Tibial artery (tissue), 4 donors: Measurements from ENCODE around the gene IL21R.

ENCODE experiments used
- DNase-seq, 2 donors: peaks; one replicate each; pipeline ENCODE4 v3.0.0-alpha.2; 2019
- H3K27ac ChIP-seq, 2 donors: fragments of 200-600 bp; sonication (generic) in 1 of 2; 1 replicate in 1 of 2; 2 replicates in 1 of 2; pipeline ENCODE4 v1.5.1; 2018 to 2019; ENCODE audit warnings: mild to moderate bottlenecking in 1 of 2
- H3K27me3 ChIP-seq, 2 donors: fragments of 200-600 bp; sonication (generic) in 1 of 2; one replicate each; pipeline versions ENCODE4 v1.5.1 to v1.6.0; 2016 to 2019
- H3K36me3 ChIP-seq, 3 donors: fragments of 200-600 bp; sonication (generic) in 2 of 3; one replicate each; pipeline ENCODE4 v1.5.1; 2016 to 2019; ENCODE audit warnings: mild to moderate bottlenecking in 2 of 3
- H3K4me1 ChIP-seq, 4 donors: fragments of 200-600 bp; sonication (generic) in 2 of 4; 1 replicate in 3 of 4; 2 replicates in 1 of 4; pipeline ENCODE4 v1.5.1; 2016 to 2019
- H3K4me3 ChIP-seq, 2 donors: fragments of 200-600 bp; sonication (generic) in 1 of 2; 1 replicate in 1 of 2; 2 replicates in 1 of 2; pipeline ENCODE4 v1.5.1; 2018 to 2019; ENCODE audit warnings: mild to moderate bottlenecking in 2 of 2
- H3K9me3 ChIP-seq, 3 donors: fragments of 200-600 bp; sonication (generic) in 1 of 3; one replicate each; pipeline ENCODE4 v1.5.1; 2016 to 2019
- CTCF ChIP-seq, 2 experiments: fragments of 200-600 bp in 1 of 2; fragments of 450-650 bp in 1 of 2; IDR thresholded peaks; one replicate each; pipeline ENCODE4 v1.5.1; 2017 to 2019; ENCODE audit warnings: antibody characterized with exemption in 2 of 2, mild to moderate bottlenecking in 1 of 2, moderate library complexity in 1 of 2
- intact Hi-C: fragments of 100-400 bp; cut with DNase I; formaldehyde crosslinking; loops from one replicate; pipeline ENCODE4 v1.15.0; 2023; ENCODE audit warnings: low total_unique reads

The IL21R gene

GRCh38 chr16:27359615-27360014 lies 42.4 kb upstream of the IL21R start:
- Histone ChIP-seq H3K4me1 (peaks cover 0 to 6% (median 2%) of the 10 kb centered on the region in 4 donors), H3K4me3 (no peak overlapping the region), H3K9me3 (no peaks in the 10 kb centered on the region), H3K36me3 (peaks cover 60 to 92% (median 91%) of the 10 kb centered on the region in 3 donors), H3K27ac (no peak overlapping the region), H3K27me3 (no peaks in the 10 kb centered on the region)
- no peak for DNase-seq
- no peak for TF ChIP-seq CTCF (IDR thresholded peaks at IDR 0.05)
- intact Hi-C loops: no loop called here

GRCh38 chr16:27361987-27362386 lies 40.0 kb upstream of the IL21R start:
- intact Hi-C loops: no loop called here
- Histone ChIP-seq H3K4me3 (no peak overlapping the region), H3K4me1 (peaks cover 0 to 6% (median 3%) of the 10 kb centered on the region in 4 donors), H3K27ac (no peak overlapping the region), H3K27me3 (no peaks in the 10 kb centered on the region), H3K36me3 (peaks cover 58 to 71% (median 70%) of the 10 kb centered on the region in 3 donors), H3K9me3 (no peaks in the 10 kb centered on the region)
- TF ChIP-seq CTCF (IDR thresholded peaks at IDR 0.05): no peak
- DNase-seq: no peak

GRCh38 chr16:27362570-27363245 lies 39.3 kb upstream of the IL21R start:
- Histone ChIP-seq H3K27me3 (no peaks in the 10 kb centered on the region), H3K9me3 (no peaks in the 10 kb centered on the region), H3K36me3 (peaks cover 54 to 66% (median 63%) of the 10 kb centered on the region in 3 donors), H3K4me1 (peaks cover 0 to 13% (median 5%) of the 10 kb centered on the region in 4 donors), H3K4me3 (no peak overlapping the region), H3K27ac (peak overlapping the region in 1 of 2 donors; percentile 30)
- DNase-seq: no peak
- no peak for TF ChIP-seq CTCF (IDR thresholded peaks at IDR 0.05)
- intact Hi-C loops: no loop called here

GRCh38 chr16:27363246-27363632 lies 38.7 kb upstream of the IL21R start:
- no peak for DNase-seq
- no peaks in the 10 kb centered on the region for H3K27me3 ChIP-seq
- TF ChIP-seq CTCF (IDR thresholded peaks at IDR 0.05): no peak
- peak overlapping the region in 1 of 2 donors; percentile 30 for H3K27ac ChIP-seq
- intact Hi-C loops: no loop called here
- no peak overlapping the region for H3K4me3 ChIP-seq
- H3K4me1 ChIP-seq: peaks cover 0 to 16% (median 9%) of the 10 kb centered on the region in 4 donors
- H3K9me3 ChIP-seq: no peaks in the 10 kb centered on the region
- H3K36me3 ChIP-seq: peaks cover 49 to 62% (median 60%) of the 10 kb centered on the region in 3 donors

GRCh38 chr16:27363797-27364196 lies 38.2 kb upstream of the IL21R start:
- Histone ChIP-seq H3K27ac (peak overlapping the region in 1 of 2 donors; percentile 30), H3K27me3 (no peaks in the 10 kb centered on the region), H3K4me1 (peaks cover 0 to 16% (median 10%) of the 10 kb centered on the region in 4 donors), H3K36me3 (peaks cover 44 to 57% (median 55%) of the 10 kb centered on the region in 3 donors), H3K4me3 (no peak overlapping the region), H3K9me3 (no peaks in the 10 kb centered on the region)
- no peak for TF ChIP-seq CTCF (IDR thresholded peaks at IDR 0.05)
- DNase-seq: peak in 1 of 2 donors; percentile 76
- intact Hi-C loops: no loop called here
